Peyer's patch (tissue), 4 donors: Measurements from ENCODE around the gene RPL3. TPM values are rescaled to one million over a fixed set of nuclear protein-coding genes. Genes with fewer than 3 reads are reported as not detected.

Experiments
- DNase-seq, 3 donors: peaks; one replicate each; pipeline ENCODE4 v3.0.0-alpha.2; 2017 to 2019
- H3K27ac ChIP-seq, 4 donors: fragments of 200-600 bp; sonication (generic); one replicate each; pipeline ENCODE4 v1.5.1; 2016 to 2019
- H3K27me3 ChIP-seq, 2 donors: fragments of 200-600 bp; sonication (generic); one replicate each; pipeline ENCODE4 v1.5.1; 2019
- H3K36me3 ChIP-seq, 3 donors: fragments of 200-600 bp; sonication (generic); one replicate each; pipeline ENCODE4 v1.5.1; 2016 to 2019
- H3K4me1 ChIP-seq, 4 donors: fragments of 200-600 bp; sonication (generic); one replicate each; pipeline ENCODE4 v1.5.1; 2016 to 2019
- H3K4me3 ChIP-seq, 4 donors: fragments of 200-600 bp; sonication (generic); 1 replicate in 3 of 4; 2 replicates in 1 of 4; pipeline ENCODE4 v1.5.1; 2016 to 2019; ENCODE audit warnings: mild to moderate bottlenecking in 1 of 4
- H3K9me3 ChIP-seq, 4 donors: fragments of 200-600 bp; sonication (generic); one replicate each; pipeline ENCODE4 v1.5.1; 2016 to 2019; ENCODE audit warnings: mild to moderate bottlenecking in 1 of 4
- POLR2A ChIP-seq, 2 donors: fragments of 450-650 bp; IDR thresholded peaks; one replicate each; pipeline ENCODE4 v1.5.1; 2017; ENCODE audit warnings: antibody characterized with exemption in 2 of 2, mild to moderate bottlenecking in 2 of 2, moderate library complexity in 2 of 2
- total RNA-seq, 4 donors: library from RNA; depleted of rRNA; stranded (reverse); fragments of >200 nt; gene quantifications; one replicate each; pipeline ENCODE4 v1.1.0, GENCODE V29; 2016
- TF ChIP-seq, protein P1 (sequence below), 6 experiments: fragments of 450-650 bp in 4 of 6; fragments of 200-600 bp in 2 of 6; sonication (generic) in 1 of 6; IDR thresholded peaks; one replicate each; pipeline ENCODE4 v1.5.1; 2017 to 2019; ENCODE audit warnings: antibody characterized with exemption in 6 of 6, mild to moderate bottlenecking in 3 of 6, moderate library complexity in 1 of 6

RPL3 gene
- total RNA-seq, 4 donors from 2014 or later, result 736 to 1,914 (median 1,266) TPM

DNA sequence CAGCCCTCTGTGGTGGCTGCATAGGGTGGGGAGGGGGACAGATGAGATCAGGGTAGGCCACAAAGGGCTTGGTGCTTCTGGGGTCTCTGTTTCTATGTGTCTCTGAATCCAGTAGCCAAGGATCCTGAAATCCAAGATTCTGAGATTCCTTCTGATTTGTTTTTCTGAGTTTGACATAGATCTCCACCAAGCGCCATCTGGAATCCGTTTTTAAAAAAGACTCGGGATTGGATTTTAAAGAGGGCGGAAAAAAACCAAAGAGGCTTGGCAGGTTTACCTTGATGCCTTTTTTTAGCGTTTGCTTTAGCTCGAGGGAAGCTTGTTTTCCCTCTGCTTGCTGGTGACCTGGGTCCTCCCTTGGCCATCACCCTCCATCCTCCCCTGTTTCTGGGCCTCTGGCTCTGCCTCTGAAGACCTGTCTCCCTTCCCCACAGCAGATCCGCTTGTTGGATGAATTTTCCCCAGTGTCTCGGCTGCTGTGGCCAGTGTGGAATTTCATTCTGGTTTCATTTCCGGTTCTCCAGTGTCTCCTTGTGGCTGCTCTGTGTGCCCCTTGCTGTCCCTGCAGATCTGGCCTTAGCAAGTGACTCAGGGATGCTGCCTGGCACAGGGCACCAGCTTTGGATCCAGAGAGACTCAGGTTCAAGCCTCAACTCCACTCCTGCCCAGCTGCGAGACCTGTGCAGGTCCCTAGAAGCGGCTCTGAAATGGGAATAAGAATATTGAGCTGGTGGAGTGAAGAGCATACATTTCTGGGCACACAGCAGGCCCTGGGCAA, 45.5 kb upstream of the RPL3 start:
- Histone ChIP-seq H3K4me1 (no peaks in the 10 kb centered on the region), H3K27me3 (no peaks in the 10 kb centered on the region), H3K36me3 (no peaks in the 10 kb centered on the region), H3K4me3 (no peak overlapping the region), H3K9me3 (no peaks in the 10 kb centered on the region), H3K27ac (no peak overlapping the region)
- no peak for TF ChIP-seq POLR2A (IDR thresholded peaks at IDR 0.05)
- TF ChIP-seq, protein P1, sequence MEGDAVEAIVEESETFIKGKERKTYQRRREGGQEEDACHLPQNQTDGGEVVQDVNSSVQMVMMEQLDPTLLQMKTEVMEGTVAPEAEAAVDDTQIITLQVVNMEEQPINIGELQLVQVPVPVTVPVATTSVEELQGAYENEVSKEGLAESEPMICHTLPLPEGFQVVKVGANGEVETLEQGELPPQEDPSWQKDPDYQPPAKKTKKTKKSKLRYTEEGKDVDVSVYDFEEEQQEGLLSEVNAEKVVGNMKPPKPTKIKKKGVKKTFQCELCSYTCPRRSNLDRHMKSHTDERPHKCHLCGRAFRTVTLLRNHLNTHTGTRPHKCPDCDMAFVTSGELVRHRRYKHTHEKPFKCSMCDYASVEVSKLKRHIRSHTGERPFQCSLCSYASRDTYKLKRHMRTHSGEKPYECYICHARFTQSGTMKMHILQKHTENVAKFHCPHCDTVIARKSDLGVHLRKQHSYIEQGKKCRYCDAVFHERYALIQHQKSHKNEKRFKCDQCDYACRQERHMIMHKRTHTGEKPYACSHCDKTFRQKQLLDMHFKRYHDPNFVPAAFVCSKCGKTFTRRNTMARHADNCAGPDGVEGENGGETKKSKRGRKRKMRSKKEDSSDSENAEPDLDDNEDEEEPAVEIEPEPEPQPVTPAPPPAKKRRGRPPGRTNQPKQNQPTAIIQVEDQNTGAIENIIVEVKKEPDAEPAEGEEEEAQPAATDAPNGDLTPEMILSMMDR (IDR thresholded peaks at IDR 0.05), result no peak
- DNase-seq, result no peak

DNA sequence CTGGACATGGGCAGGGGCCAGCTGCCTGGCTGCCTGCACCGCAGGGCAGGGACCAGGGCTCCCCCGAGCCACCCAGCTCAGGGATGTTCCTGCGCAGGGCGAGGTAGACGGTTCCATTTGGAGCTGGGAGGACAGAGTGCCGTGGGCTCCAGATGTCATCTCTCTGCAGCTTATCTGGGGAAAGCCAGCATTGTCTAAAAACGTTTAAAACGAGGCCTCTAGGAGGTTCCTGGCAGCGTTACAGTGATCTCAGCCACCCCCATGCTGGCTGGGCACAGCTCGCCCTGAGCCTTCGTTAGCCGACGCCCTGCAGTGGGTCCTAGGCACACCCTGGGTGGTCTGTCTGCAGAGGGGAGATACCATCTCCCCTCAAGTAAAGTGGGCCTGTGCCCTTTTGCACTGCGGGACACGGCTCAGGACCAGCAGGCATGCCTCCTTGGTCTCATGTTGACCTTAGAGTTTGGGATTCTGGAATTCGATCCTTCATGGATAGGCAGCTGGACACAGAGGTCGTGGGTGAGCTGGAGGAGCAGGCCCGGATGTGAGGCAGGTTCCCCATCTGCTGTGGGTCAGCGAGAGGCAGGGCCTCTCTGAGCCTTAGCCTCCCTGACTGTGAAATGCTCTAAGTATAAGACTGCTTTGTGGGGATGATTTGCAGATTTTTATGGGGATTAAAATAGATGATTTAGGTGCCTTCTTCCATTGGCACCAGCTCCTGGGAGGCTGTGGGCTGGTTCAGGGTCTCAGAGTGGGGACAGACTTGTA, 44.5 kb upstream of the RPL3 start:
- DNase-seq, result no peak
- Histone ChIP-seq H3K27ac (no peak overlapping the region), H3K36me3 (no peaks in the 10 kb centered on the region), H3K4me3 (no peak overlapping the region), H3K27me3 (no peaks in the 10 kb centered on the region), H3K4me1 (no peaks in the 10 kb centered on the region), H3K9me3 (no peaks in the 10 kb centered on the region)
- TF ChIP-seq, protein P1 (IDR thresholded peaks at IDR 0.05), result no peak
- no peak for TF ChIP-seq POLR2A (IDR thresholded peaks at IDR 0.05)

DNA sequence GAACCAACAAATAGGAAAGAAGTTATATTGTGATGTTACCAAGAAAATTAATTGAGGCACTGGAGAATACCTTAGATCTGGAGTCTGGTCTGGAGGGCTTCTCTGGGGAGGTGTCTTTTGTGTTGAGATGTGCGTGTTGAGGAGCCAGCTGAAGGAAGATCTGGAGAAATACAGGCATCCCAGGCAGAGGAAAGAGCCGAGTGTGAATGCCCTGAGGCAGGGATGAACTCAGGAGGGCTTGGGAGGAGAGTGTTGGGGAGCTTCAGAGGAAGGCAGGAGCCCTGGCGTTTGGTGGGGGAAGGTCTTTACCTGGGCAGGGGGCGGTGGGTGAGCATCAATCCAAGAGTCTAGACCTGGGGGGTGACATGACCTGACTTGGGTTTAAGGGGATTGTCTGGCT, 43.5 kb upstream of the RPL3 start:
- no peak overlapping the region for H3K27ac ChIP-seq
- no peaks in the 10 kb centered on the region for H3K4me1 ChIP-seq
- no peak for DNase-seq
- H3K4me3 ChIP-seq, result no peak overlapping the region
- TF ChIP-seq, protein P1 (IDR thresholded peaks at IDR 0.05), result no peak
- TF ChIP-seq POLR2A (IDR thresholded peaks at IDR 0.05), result no peak
- no peaks in the 10 kb centered on the region for H3K27me3 ChIP-seq
- H3K9me3 ChIP-seq, result no peaks in the 10 kb centered on the region
- no peaks in the 10 kb centered on the region for H3K36me3 ChIP-seq

DNA sequence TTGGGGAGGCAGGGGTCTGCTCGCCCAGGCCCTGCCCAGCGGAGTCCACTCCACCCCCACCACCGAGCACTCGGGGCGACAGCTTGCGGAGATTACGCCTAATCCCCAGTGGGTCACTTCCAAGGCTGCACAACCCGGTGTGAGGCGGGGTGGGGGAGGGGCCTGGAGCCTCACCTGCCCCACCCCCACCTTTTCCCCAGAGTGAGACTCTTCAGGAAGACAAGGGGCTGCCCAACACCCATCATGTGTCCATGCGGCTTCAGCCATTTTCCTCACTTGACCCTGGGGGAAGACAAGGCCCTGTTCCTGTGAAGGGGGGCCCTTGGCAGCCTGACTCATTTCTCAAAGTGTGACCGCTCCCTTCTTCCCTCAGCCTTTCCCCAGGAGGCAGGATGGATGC, 42.8 kb upstream of the RPL3 start:
- Histone ChIP-seq H3K36me3 (no peaks in the 10 kb centered on the region), H3K4me1 (no peaks in the 10 kb centered on the region), H3K9me3 (no peaks in the 10 kb centered on the region), H3K27me3 (no peaks in the 10 kb centered on the region), H3K4me3 (no peak overlapping the region), H3K27ac (no peak overlapping the region)
- DNase-seq, result no peak
- TF ChIP-seq, protein P1 (IDR thresholded peaks at IDR 0.05), result no peak
- no peak for TF ChIP-seq POLR2A (IDR thresholded peaks at IDR 0.05)

DNA sequence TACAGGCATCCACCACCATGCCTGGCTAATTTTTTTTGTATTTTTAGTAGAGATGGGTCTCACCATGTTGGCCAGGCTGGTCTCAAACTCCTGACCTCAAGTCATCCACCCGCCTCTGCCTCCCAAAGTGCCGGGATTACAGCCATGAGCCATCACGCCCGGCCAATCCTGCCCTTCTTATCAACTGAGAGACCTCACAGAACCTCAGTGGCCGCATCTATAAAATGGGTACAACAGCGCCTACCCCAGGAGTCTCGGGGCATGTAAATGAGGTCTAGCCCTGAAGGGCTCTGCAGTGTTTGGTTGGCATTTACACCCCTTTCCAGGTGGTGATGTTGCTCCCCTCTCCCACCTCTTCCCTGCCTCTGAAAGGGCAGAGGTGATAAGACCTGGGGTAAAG, 42.1 kb upstream of the RPL3 start:
- Histone ChIP-seq H3K4me1 (no peaks in the 10 kb centered on the region), H3K4me3 (no peak overlapping the region), H3K27me3 (no peaks in the 10 kb centered on the region), H3K36me3 (no peaks in the 10 kb centered on the region), H3K9me3 (no peaks in the 10 kb centered on the region), H3K27ac (no peak overlapping the region)
- no peak for DNase-seq
- no peak for TF ChIP-seq POLR2A (IDR thresholded peaks at IDR 0.05)
- TF ChIP-seq, protein P1 (IDR thresholded peaks at IDR 0.05), result no peak
